H1 (cell line): ENCODE data around the gene TCP11. TPM values are rescaled to one million over a fixed set of nuclear protein-coding genes. Genes with fewer than 3 reads are reported as not detected.

Source experiments
- CTCF ChIA-PET: fragments of 300-600 bp; sonication (Branson Sonifier 250); formaldehyde crosslinking; loops from one replicate; lab custom pipeline; 2021; ENCODE audit not compliant: partially characterized antibody; lab: Charles Lee
- POLR2A ChIA-PET: fragments of 300-600 bp; sonication (Branson Sonifier 250); formaldehyde crosslinking; loops from one replicate; lab custom pipeline; 2021; ENCODE audit warnings: inconsistent platforms; ENCODE audit not compliant: partially characterized antibody; lab: Charles Lee
- DNase-seq, 2 experiments: peaks; one replicate each; pipeline versions ENCODE4 v3.0.0 to v3.0.0-alpha.2; 2010 to 2022; ENCODE audit warnings: low spot score in 2 of 2, low read depth in 1 of 2, mixed read lengths in 1 of 2
- FAIRE-seq: peaks from 2 replicates; lab custom pipeline; 2011; peaks lifted over from hg19 to GRCh38; lab: Jason Lieb, UNC
- H2AFZ ChIP-seq: 2 replicates; pipeline ENCODE4 v1.8.1; 2012; ENCODE audit warnings: low read length, inconsistent platforms
- H2AK5ac ChIP-seq: 2 replicates; pipeline ENCODE4 v1.6.1; 2013; ENCODE audit warnings: low read depth, low read length
- H2BK120ac ChIP-seq: replicated peaks from 2 replicates; pipeline ENCODE3; 2013; ENCODE audit warnings: low read depth, low read length, inconsistent platforms
- H2BK12ac ChIP-seq: 2 replicates; pipeline ENCODE4 v1.6.1; 2013; ENCODE audit warnings: low read depth, low read length
- H2BK15ac ChIP-seq: 2 replicates; pipeline ENCODE4 v1.6.1; 2013; ENCODE audit warnings: low read length
- H2BK20ac ChIP-seq: 2 replicates; pipeline ENCODE4 v1.6.1; 2013; ENCODE audit warnings: low read length
- H2BK5ac ChIP-seq: 2 replicates; pipeline ENCODE4 v1.6.1; 2013; ENCODE audit warnings: low read depth, low read length
- H3K14ac ChIP-seq: 2 replicates; pipeline ENCODE4 v1.6.1; 2013; ENCODE audit warnings: inconsistent platforms; ENCODE audit not compliant: insufficient read length
- H3K18ac ChIP-seq: 2 replicates; pipeline ENCODE4 v1.6.1; 2013; ENCODE audit warnings: low read length; ENCODE audit errors: extremely low read depth
- H3K23ac ChIP-seq: 2 replicates; pipeline ENCODE4 v1.6.1; 2013; ENCODE audit warnings: inconsistent platforms; ENCODE audit not compliant: insufficient read length
- H3K23me2 ChIP-seq: 2 replicates; pipeline ENCODE4 v1.6.1; 2013; ENCODE audit warnings: low read depth, low read length
- H3K27ac ChIP-seq: 2 replicates; pipeline ENCODE4 v1.6.1; 2011; ENCODE audit warnings: low read depth, low read length, inconsistent platforms
- H3K27me3 ChIP-seq, 4 experiments: replicated peaks in 1 of 4; 1 replicate in 1 of 4; 2 replicates in 3 of 4; pipeline versions ENCODE4 v1.6.1 to v1.8.1; 2011 to 2013; ENCODE audit warnings: low read length in 3 of 4, mild to moderate bottlenecking in 3 of 4, inconsistent platforms in 2 of 4, mixed read lengths in 2 of 4, moderate library complexity in 1 of 4; ENCODE audit not compliant: control insufficient read depth in 3 of 4, insufficient read depth in 3 of 4; ENCODE audit errors: extremely low read depth in 1 of 4
- H3K36me3 ChIP-seq, 4 experiments: 2 replicates each; pipeline versions ENCODE4 v1.6.1 to v1.8.1; 2011 to 2013; ENCODE audit warnings: mild to moderate bottlenecking in 4 of 4, low read length in 3 of 4, moderate library complexity in 2 of 4, control low read depth in 1 of 4, inconsistent platforms in 1 of 4; ENCODE audit not compliant: insufficient read depth in 4 of 4, control insufficient read depth in 2 of 4
- H3K4ac ChIP-seq: replicated peaks from 2 replicates; pipeline ENCODE3; 2013; ENCODE audit warnings: low read length, low read depth, mixed read lengths, inconsistent platforms; ENCODE audit not compliant: insufficient read length
- H3K4me1 ChIP-seq, 4 experiments: replicated peaks in 1 of 4; 1 replicate in 1 of 4; 2 replicates in 3 of 4; pipeline versions ENCODE4 v1.6.1 to v1.8.1; 2011 to 2013; ENCODE audit warnings: low read length in 3 of 4, inconsistent platforms in 2 of 4, mixed read lengths in 1 of 4; ENCODE audit not compliant: insufficient read depth in 4 of 4, control insufficient read depth in 3 of 4
- H3K4me2 ChIP-seq, 2 experiments: 2 replicates each; pipeline versions ENCODE4 v1.6.1 to v1.8.1; 2011 to 2013; ENCODE audit warnings: low read depth in 2 of 2, low read length in 2 of 2, control low read depth in 1 of 2, inconsistent platforms in 1 of 2, mild to moderate bottlenecking in 1 of 2; ENCODE audit not compliant: insufficient read depth in 1 of 2
- H3K4me3 ChIP-seq, 4 experiments: fragments of 200-600, 300-600 bp in 1 of 4; sonication (generic), shearing (Covaris generic), sonication (Bioruptor Twin) in 1 of 4; 2 replicates each; pipeline versions ENCODE4 v1.5.1 to v1.8.1; 2011 to 2016; ENCODE audit warnings: low read length in 4 of 4, low read depth in 3 of 4, control low read depth in 2 of 4, inconsistent platforms in 2 of 4, mild to moderate bottlenecking in 2 of 4, mixed read lengths in 1 of 4, moderate library complexity in 1 of 4; ENCODE audit not compliant: insufficient read depth in 2 of 4; ENCODE audit errors: extremely low read depth in 1 of 4
- H3K56ac ChIP-seq: replicated peaks from 2 replicates; pipeline ENCODE3; 2013; ENCODE audit warnings: low read depth, mild to moderate bottlenecking, mixed read lengths, low read length, inconsistent platforms; ENCODE audit not compliant: insufficient read length
- H3K79me1 ChIP-seq: 2 replicates; pipeline ENCODE4 v1.6.1; 2013; ENCODE audit warnings: low read depth, low read length, control low read depth
- H3K79me2 ChIP-seq, 2 experiments: 2 replicates each; pipeline versions ENCODE4 v1.6.1 to v1.8.1; 2012 to 2013; ENCODE audit warnings: low read length in 2 of 2, mild to moderate bottlenecking in 2 of 2, inconsistent platforms in 1 of 2; ENCODE audit not compliant: insufficient read depth in 2 of 2, control insufficient read depth in 1 of 2
- H3K9ac ChIP-seq, 4 experiments: replicated peaks in 1 of 4; 1 replicate in 1 of 4; 2 replicates in 3 of 4; pipeline versions ENCODE4 v1.6.1 to v1.8.1; 2011 to 2013; ENCODE audit warnings: low read depth in 3 of 4, low read length in 3 of 4, control low read depth in 2 of 4, mild to moderate bottlenecking in 2 of 4, moderate library complexity in 2 of 4, inconsistent platforms in 1 of 4; ENCODE audit errors: extremely low read depth in 1 of 4
- H3K9me3 ChIP-seq, 2 experiments: 2 replicates each; pipeline versions ENCODE4 v1.6.1 to v1.8.1; 2012 to 2013; ENCODE audit warnings: mild to moderate bottlenecking in 2 of 2, moderate library complexity in 2 of 2, control low read depth in 1 of 2, inconsistent platforms in 1 of 2, low read depth in 1 of 2, low read length in 1 of 2, mixed read lengths in 1 of 2; ENCODE audit not compliant: insufficient read depth in 2 of 2
- H4K20me1 ChIP-seq, 2 experiments: replicated peaks in 1 of 2; 2 replicates each; pipeline versions ENCODE3 to v1.8.1; 2011 to 2013; ENCODE audit warnings: inconsistent platforms in 2 of 2, low read length in 2 of 2, mild to moderate bottlenecking in 1 of 2; ENCODE audit not compliant: insufficient read depth in 2 of 2, control insufficient read depth in 1 of 2
- H4K5ac ChIP-seq: 2 replicates; pipeline ENCODE4 v1.6.1; 2013; ENCODE audit warnings: low read length, low read depth, mixed read lengths, inconsistent platforms; ENCODE audit not compliant: insufficient read length
- H4K8ac ChIP-seq: 2 replicates; pipeline ENCODE4 v1.8.0; 2013; ENCODE audit warnings: mild to moderate bottlenecking, moderate library complexity, low read length, inconsistent platforms; ENCODE audit not compliant: insufficient read depth; ENCODE audit errors: extremely low read depth
- H4K91ac ChIP-seq: replicated peaks from 2 replicates; pipeline ENCODE3; 2013; ENCODE audit warnings: low read length, mixed read lengths, inconsistent platforms; ENCODE audit not compliant: insufficient read length
- FOSL1 ChIP-seq: IDR thresholded peaks from 2 replicates; pipeline ENCODE4 v1.6.1; 2011; ENCODE audit warnings: mild to moderate bottlenecking, low read depth, low read length, moderate library complexity; ENCODE audit not compliant: insufficient read depth
- HDAC2 ChIP-seq, 2 experiments: fragments of 300-600 bp in 1 of 2; sonication (generic) in 1 of 2; IDR thresholded peaks; 2 replicates each; pipeline ENCODE4 v1.6.1; 2011 to 2012; ENCODE audit warnings: low read depth in 2 of 2, low read length in 2 of 2, mild to moderate bottlenecking in 2 of 2, moderate library complexity in 2 of 2, borderline replicate concordance in 1 of 2, inconsistent platforms in 1 of 2
- HDAC6 ChIP-seq: IDR thresholded peaks from one replicate; pipeline ENCODE4 v1.7.1; 2012; ENCODE audit warnings: low read depth, mild to moderate bottlenecking, inconsistent platforms, low read length, moderate library complexity
- KDM5A ChIP-seq: fragments of 200-600 bp; IDR thresholded peaks from 2 replicates; pipeline ENCODE4 v1.7.1; 2012; ENCODE audit warnings: mild to moderate bottlenecking, low read length, inconsistent platforms, mixed read lengths
- NRF1 ChIP-seq: IDR thresholded peaks from 2 replicates; pipeline ENCODE4 v1.6.1; 2011; ENCODE audit warnings: mild to moderate bottlenecking, low read depth, low read length, improper control_type of control experiment
- PHF8 ChIP-seq: fragments of 200-600 bp; sonication (generic); conservative IDR thresholded peaks from 2 replicates; pipeline ENCODE4 v1.7.1; 2012; ENCODE audit warnings: low read depth, mild to moderate bottlenecking, inconsistent platforms, low read length, moderate library complexity
- RFX5 ChIP-seq: IDR thresholded peaks from 2 replicates; pipeline ENCODE4 v1.6.1; 2011; ENCODE audit warnings: low read depth, low read length, improper control_type of control experiment, borderline replicate concordance
- RXRA ChIP-seq: IDR thresholded peaks from 2 replicates; pipeline ENCODE4 v1.6.1; 2011; ENCODE audit warnings: low read depth, mild to moderate bottlenecking, low read length, moderate library complexity; ENCODE audit not compliant: insufficient read depth
- SIX5 ChIP-seq: IDR thresholded peaks from 2 replicates; pipeline ENCODE4 v1.6.1; 2011; ENCODE audit warnings: mild to moderate bottlenecking, low read depth, low read length
- SP1 ChIP-seq: IDR thresholded peaks from 2 replicates; pipeline ENCODE4 v1.6.1; 2011; ENCODE audit warnings: low read depth, low read length
- SP2 ChIP-seq: IDR thresholded peaks from 2 replicates; pipeline ENCODE4 v1.6.1; 2012; ENCODE audit warnings: mild to moderate bottlenecking, low read length, inconsistent platforms
- TAF1 ChIP-seq: IDR thresholded peaks from 2 replicates; pipeline ENCODE4 v1.6.1; 2011; ENCODE audit warnings: mild to moderate bottlenecking, low read depth, low read length
- TBP ChIP-seq: IDR thresholded peaks from 2 replicates; pipeline ENCODE4 v1.6.1; 2011; ENCODE audit warnings: low read depth, low read length, improper control_type of control experiment
- TCF12 ChIP-seq: IDR thresholded peaks from 2 replicates; pipeline ENCODE4 v1.6.1; 2011; ENCODE audit warnings: low read depth, mild to moderate bottlenecking, low read length
- ZNF274 ChIP-seq: IDR thresholded peaks from 2 replicates; pipeline ENCODE4 v1.7.0; 2012; ENCODE audit warnings: low read length, borderline replicate concordance; ENCODE audit errors: extremely low read depth
- WGBS, 2 experiments: shearing (Covaris generic) in 1 of 2; methylation state at CpG; one replicate each; pipeline versions ENCODE4 v1.1.6 to v1.1.7; 2013 to 2015; ENCODE audit warnings: low lambda C conversion rate in 2 of 2, mixed read lengths in 2 of 2, inconsistent platforms in 1 of 2, low coverage in 1 of 2, missing lambda C conversion rate in 1 of 2; ENCODE audit not compliant: insufficient replicate concordance in 2 of 2, insufficient coverage in 1 of 2, insufficient read length in 1 of 2; ENCODE audit errors: extremely low coverage in 1 of 2, missing lambda C conversion rate in 1 of 2; 5-methylcytosine and 5-hydroxymethylcytosine counted together
- polyA plus RNA-seq, 7 experiments: library from polyadenylated mRNA; depleted of rRNA in 3 of 7; stranded (reverse) in 5 of 7; unstranded in 2 of 7; fragments of >200 nt in 5 of 7; fragments of 200-250 nt in 2 of 7; gene quantifications; 1 replicate in 5 of 7; 2 replicates in 1 of 7; 4 replicates in 1 of 7; pipeline versions ENCODE4 v1.2.1 to v1.2.3, GENCODE V29; 2011 to 2013; ENCODE audit warnings: missing spikeins in 2 of 7, mixed read lengths in 2 of 7
- total RNA-seq: library from RNA; stranded (reverse); fragmentation: NEBNext Ultra II Directional; extraction: Animal tissue kit (Norgen Biotek cat#: 25700); gene quantifications from 2 replicates; pipeline ENCODE4 v1.2.1, GENCODE V29; 2021

Gene TCP11
- total and polyA plus RNA-seq, 2 of the 8 experiments (the other 6 are each of a cell fraction or from before 2014, with no cell fraction given) = 0.11 TPM; not detected in 1

DNA sequence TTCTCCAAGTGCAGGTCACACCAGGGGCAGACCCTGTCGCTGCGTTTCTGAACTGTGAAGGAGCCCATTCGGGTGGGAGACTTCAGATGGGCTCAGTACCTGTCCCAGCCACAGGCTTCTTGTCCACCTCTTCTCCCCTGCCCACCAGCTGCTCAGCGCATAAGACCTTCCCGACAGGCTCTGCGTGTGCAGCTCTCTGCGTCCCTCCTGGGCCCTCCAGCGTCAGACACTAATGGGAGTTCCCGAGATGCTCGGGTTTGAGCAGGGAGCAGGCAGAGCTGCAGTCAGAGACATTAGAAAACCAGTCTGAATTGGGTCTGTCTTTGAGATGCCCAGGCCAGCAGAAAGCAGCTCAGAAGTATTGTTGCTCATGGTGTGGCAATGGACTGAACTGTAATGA is 50.4 kb downstream of the TCP11 start:
- DNase-seq (peak in 1 of 2 experiments; percentile 39), FAIRE-seq (no peak)
- 96% methylated on average over 10 of the region's 10 CpGs; no CpG with 5 or more reads in 1 of the 2 experiments for WGBS, 2 experiments
- Histone ChIP-seq H3K27ac (no peak overlapping the region), H3K27me3 (no peaks in the 10 kb centered on the region), H2BK20ac (no peak overlapping the region), H3K4me1 (peaks cover 0 to 3% (median 0%) of the 10 kb centered on the region in 4 experiments; a peak in 5 of 7 replicates), H3K23me2 (no peaks in the 10 kb centered on the region), H3K23ac (no peak overlapping the region), H3K79me2 (no peaks in the 10 kb centered on the region), H3K18ac (no peak overlapping the region), H2AFZ (no peak overlapping the region), H4K8ac (no peak overlapping the region), H2AK5ac (no peak overlapping the region), H3K4me3 (no peak overlapping the region), H2BK5ac (no peak overlapping the region), H3K4me2 (no peak overlapping the region), H3K9me3 (no peaks in the 10 kb centered on the region), H4K20me1 (no peaks in the 10 kb centered on the region), H3K9ac (no peak overlapping the region), H3K4ac (no peak overlapping the region), H4K91ac (no peak overlapping the region), H3K56ac (no peak overlapping the region), H2BK12ac (no peak overlapping the region), H3K14ac (no peak overlapping the region), H2BK120ac (no peak overlapping the region), H4K5ac (no peak overlapping the region), H3K36me3 (peaks cover 0 to 8% (median 5%) of the 10 kb centered on the region in 4 experiments; a peak in 5 of 8 replicates), H2BK15ac (no peak overlapping the region), H3K79me1 (no peaks in the 10 kb centered on the region)
- POLR2A ChIA-PET = no interaction called here
- CTCF ChIA-PET = interaction anchor here (0.8 to 4.8 kb wide), 10 partner anchors 12 to 104 kb away, joined by 3 to 20 read pairs (median 4); no protein-coding TSS in a partner anchor
- TF ChIP-seq RXRA = no peak
- TF ChIP-seq SIX5 = no peak
- no peak for TF ChIP-seq PHF8
- TF ChIP-seq TCF12 = no peak
- no peak for TF ChIP-seq NRF1
- no peak for TF ChIP-seq TAF1
- no peak for TF ChIP-seq HDAC2 (IDR thresholded peaks at IDR 0.05; ENCODE audit: borderline replicate concordance in 1 of 2, low read depth in 2 of 2, low read length in 2 of 2)
- no peak for TF ChIP-seq HDAC6
- no peak for TF ChIP-seq RFX5
- no peak for TF ChIP-seq FOSL1
- TF ChIP-seq TBP = no peak
- no peak for TF ChIP-seq KDM5A
- TF ChIP-seq SP2 = no peak
- TF ChIP-seq SP1 = no peak
- TF ChIP-seq ZNF274 = no peak
